HepG2 (cell line): ENCODE data around the gene RHBDL1. TPM values are rescaled to one million over a fixed set of nuclear protein-coding genes. Genes with fewer than 3 reads are reported as not detected.
A peak's percentile ranks its signal among the peaks of the same experiment; 100 is the strongest.

ENCODE experiments used
- AHR ChIP-seq: IDR thresholded peaks from 2 replicates; pipeline ENCODE4 v1.6.1; 2018; ENCODE audit warnings: missing genetic modification reagents, missing compliant biosample characterization
- GABPB1 ChIP-seq: IDR thresholded peaks from 2 replicates; pipeline ENCODE4 v1.6.1; 2016; ENCODE audit warnings: mild to moderate bottlenecking, missing genetic modification reagents, moderate library complexity, missing compliant biosample characterization
- HDAC2 ChIP-seq: sonication (generic); formaldehyde crosslinking; IDR thresholded peaks from 2 replicates; pipeline ENCODE4 v1.4.0; 2020; ENCODE audit warnings: missing genetic modification reagents
- ZFP36L2 ChIP-seq: sonication (generic); formaldehyde crosslinking; IDR thresholded peaks from 2 replicates; pipeline ENCODE4 v1.4.0; 2020; ENCODE audit warnings: missing genetic modification reagents
- ZNF225 ChIP-seq: sonication (generic); formaldehyde crosslinking; IDR thresholded peaks from 2 replicates; pipeline ENCODE4 v1.4.0; 2020; ENCODE audit warnings: mild to moderate bottlenecking, missing genetic modification reagents
- ZNF678 ChIP-seq: sonication (generic); formaldehyde crosslinking; IDR thresholded peaks from 2 replicates; pipeline ENCODE4 v1.4.0; 2020; ENCODE audit warnings: mild to moderate bottlenecking, missing genetic modification reagents
- ZNF83 ChIP-seq: sonication (generic); formaldehyde crosslinking; IDR thresholded peaks from 2 replicates; pipeline ENCODE4 v1.4.0; 2020; ENCODE audit warnings: missing genetic modification reagents, mild to moderate bottlenecking, borderline replicate concordance
- ZNF839 ChIP-seq: sonication (generic); formaldehyde crosslinking; IDR thresholded peaks from 2 replicates; pipeline ENCODE4 v1.4.0; 2020; ENCODE audit warnings: missing genetic modification reagents, mild to moderate bottlenecking, borderline replicate concordance
- polyA plus RNA-seq, 8 experiments: library from polyadenylated mRNA; depleted of rRNA in 3 of 8; stranded (reverse) in 7 of 8; unstranded in 1 of 8; fragments of >200 nt; fragmentation: Illumina TruSeq in 4 of 8; extraction: Trizol in 4 of 8; gene quantifications; 2 replicates each; pipeline versions ENCODE4 v1.2.1 to v1.2.3, GENCODE V29; 2011 to 2016; ENCODE audit warnings: low read depth in 4 of 8, missing spikeins in 1 of 8, mixed read lengths in 1 of 8; ENCODE audit not compliant: insufficient read depth in 1 of 8
- total RNA-seq, 5 experiments: library from RNA; depleted of rRNA; stranded (reverse); fragments of >200 nt; fragmentation: Illumina TruSeq; extraction: Trizol; gene quantifications; 2 replicates each; pipeline ENCODE4 v1.2.3, GENCODE V29; 2016; ENCODE audit warnings: low read depth in 1 of 5
- TF ChIP-seq, protein P1 (sequence below): sonication (generic); formaldehyde crosslinking; IDR thresholded peaks from 2 replicates; pipeline ENCODE4 v1.4.0; 2020; ENCODE audit warnings: missing genetic modification reagents, borderline replicate concordance

RHBDL1 gene
- total and polyA plus RNA-seq, 2 of the 13 experiments (the other 11 are each of a cell fraction or from before 2014, with no cell fraction given): 1.8 to 3.8 TPM

GRCh38 chr16:680967-681745 lies 5.7 kb downstream of the RHBDL1 start (continued):
- TF ChIP-seq ZNF839 (CRISPR knock-in tag) (0 out of 2 replicates have a peak, but pooled peaks have one; percentile 41), ZNF83 (CRISPR knock-in tag) (peak; percentile 72; the same call in 1 of the 2 replicates), GABPB1 (peak; percentile 54), AHR (CRISPR knock-in tag) (no peak), ZNF678 (CRISPR knock-in tag) (no peak), ZFP36L2 (CRISPR knock-in tag) (no peak), HDAC2 (CRISPR knock-in tag) (peak; percentile 25; the same call in 1 of the 2 replicates), ZNF225 (CRISPR knock-in tag) (peak; percentile 30; the same call in 1 of the 2 replicates)
- TF ChIP-seq, protein P1, sequence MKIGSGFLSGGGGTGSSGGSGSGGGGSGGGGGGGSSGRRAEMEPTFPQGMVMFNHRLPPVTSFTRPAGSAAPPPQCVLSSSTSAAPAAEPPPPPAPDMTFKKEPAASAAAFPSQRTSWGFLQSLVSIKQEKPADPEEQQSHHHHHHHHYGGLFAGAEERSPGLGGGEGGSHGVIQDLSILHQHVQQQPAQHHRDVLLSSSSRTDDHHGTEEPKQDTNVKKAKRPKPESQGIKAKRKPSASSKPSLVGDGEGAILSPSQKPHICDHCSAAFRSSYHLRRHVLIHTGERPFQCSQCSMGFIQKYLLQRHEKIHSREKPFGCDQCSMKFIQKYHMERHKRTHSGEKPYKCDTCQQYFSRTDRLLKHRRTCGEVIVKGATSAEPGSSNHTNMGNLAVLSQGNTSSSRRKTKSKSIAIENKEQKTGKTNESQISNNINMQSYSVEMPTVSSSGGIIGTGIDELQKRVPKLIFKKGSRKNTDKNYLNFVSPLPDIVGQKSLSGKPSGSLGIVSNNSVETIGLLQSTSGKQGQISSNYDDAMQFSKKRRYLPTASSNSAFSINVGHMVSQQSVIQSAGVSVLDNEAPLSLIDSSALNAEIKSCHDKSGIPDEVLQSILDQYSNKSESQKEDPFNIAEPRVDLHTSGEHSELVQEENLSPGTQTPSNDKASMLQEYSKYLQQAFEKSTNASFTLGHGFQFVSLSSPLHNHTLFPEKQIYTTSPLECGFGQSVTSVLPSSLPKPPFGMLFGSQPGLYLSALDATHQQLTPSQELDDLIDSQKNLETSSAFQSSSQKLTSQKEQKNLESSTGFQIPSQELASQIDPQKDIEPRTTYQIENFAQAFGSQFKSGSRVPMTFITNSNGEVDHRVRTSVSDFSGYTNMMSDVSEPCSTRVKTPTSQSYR (CRISPR knock-in tag): peak; percentile 12; the same call in 1 of the 2 replicates
